DMS79 (cell line): Measurements from ENCODE around the gene HTR3E.
"Not testable (repeated sequence)": the region's sequence is repeated elsewhere in the genome, so short reads cannot be mapped to it uniquely, and the experiment has no call there.

Experiments
- DNase-seq: peaks from one replicate; lab custom pipeline; 2025; lab: John Stamatoyannopoulos, UW

Gene HTR3E, protein sequence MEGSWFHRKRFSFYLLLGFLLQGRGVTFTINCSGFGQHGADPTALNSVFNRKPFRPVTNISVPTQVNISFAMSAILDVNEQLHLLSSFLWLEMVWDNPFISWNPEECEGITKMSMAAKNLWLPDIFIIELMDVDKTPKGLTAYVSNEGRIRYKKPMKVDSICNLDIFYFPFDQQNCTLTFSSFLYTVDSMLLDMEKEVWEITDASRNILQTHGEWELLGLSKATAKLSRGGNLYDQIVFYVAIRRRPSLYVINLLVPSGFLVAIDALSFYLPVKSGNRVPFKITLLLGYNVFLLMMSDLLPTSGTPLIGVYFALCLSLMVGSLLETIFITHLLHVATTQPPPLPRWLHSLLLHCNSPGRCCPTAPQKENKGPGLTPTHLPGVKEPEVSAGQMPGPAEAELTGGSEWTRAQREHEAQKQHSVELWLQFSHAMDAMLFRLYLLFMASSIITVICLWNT

DNA sequence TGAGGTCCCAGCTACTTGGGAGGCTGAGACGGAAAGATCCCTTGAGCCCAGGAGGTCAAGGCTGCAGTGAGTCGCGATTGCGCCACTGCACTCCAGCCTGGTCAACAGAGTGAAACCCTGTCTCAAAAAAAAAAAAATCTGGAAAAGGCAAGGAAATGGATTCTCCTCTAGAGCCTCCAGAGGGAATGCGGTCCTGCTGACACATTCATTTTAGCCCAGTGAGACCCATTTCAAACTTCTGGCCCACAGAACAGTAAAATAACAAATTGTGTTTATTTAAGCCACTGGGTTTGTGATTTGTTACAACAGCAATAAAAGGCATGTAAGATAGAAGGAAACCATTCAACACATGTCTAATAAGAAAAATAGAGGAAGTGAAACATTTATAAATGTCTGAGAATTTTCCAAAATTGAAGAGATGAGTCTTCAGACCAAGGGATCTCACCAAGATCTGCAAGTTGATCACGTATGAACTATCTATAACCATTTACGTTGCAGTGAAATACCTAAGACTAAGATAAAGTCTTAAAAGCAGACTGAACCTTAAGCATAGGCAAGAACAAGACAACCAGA is at the start of gene HTR3E:
TSS of gene HTR3E (plus strand) at position 254 of the 573 bp plus-strand sequence. CDS start 466 bp downstream, outside the sequence.
- DNase-seq = no peak

DNA sequence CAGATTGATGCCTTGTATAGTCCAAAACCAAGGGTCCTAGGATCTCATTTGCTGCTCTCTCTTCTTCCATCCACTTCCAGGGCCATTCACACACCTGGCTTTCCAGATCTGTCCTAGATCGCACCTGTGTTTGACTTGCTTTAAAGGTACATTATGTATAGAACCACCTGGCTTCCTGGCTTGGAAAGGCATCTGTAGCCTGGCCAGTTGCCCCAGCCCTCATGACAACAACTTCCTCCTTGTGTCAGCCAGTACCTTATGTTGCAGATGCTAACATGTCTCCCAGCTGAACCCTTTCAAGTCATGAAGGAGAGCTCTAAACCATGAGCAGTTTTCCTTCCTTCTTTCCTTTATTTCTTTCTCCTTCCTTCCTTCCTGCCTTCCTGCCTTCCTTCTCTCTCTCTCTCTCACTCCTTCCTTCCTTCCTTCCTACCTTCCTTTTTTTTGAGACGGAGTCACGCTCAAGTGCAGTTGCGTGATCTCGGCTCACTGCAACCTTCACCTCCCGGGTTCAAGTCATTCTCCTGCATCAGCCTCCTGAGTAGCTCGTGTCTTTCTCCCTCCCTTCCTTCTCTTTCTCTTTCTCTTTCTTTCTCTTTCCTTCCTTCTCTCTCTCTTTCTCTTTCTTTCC is 46.5 kb upstream of the HTR3E start:
- DNase-seq = no peak

- DNase-seq = no peak
Measured at GRCh38 chr3:184052767-184053166, 44.1 kb upstream of the HTR3E start, which contains the start of gene HTR3C. HTR3C (plus strand) TSS chr3:184053047; CDS start chr3:184053081, 34 bp downstream.

- DNase-seq = no peak
Measured at GRCh38 chr3:184058029-184058428, 38.8 kb upstream of the HTR3E start.

DNA sequence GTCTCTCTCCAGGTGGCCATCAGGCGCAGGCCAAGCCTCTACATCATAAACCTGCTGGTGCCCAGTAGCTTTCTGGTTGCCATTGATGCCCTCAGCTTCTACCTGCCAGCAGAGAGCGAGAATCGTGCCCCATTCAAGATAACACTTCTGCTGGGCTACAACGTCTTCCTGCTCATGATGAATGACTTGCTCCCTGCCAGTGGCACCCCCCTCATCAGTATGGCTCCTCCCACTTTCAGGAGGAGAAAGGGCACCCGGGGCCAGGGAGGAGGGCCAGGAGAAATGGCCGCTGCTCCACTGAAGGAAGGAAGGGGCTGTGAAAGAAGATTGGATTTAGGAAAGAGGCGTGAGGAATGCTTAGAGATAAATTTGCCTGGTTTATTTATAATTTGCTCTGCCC is 37.4 kb upstream of the HTR3E start:
- no peak for DNase-seq

DNA sequence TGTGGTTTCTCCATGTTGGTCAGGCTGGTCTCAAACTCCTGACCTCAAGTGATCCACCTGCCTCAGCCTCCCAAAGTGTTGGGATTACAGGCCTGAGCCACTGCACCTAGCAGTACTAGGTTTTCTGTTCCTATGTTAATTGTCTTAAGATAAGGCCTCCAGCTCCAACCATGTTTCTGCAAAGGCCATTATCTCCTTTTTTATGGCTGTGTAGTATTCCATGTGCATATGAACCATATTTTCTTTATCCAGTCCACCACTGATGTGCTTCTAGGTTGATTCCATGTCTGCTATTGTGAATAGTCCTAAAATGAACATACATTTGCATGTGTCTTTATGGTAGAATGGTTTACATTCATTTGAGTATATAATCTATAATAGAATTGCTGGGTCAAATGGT is 34.2 kb upstream of the HTR3E start:
- DNase-seq = no peak

DNA sequence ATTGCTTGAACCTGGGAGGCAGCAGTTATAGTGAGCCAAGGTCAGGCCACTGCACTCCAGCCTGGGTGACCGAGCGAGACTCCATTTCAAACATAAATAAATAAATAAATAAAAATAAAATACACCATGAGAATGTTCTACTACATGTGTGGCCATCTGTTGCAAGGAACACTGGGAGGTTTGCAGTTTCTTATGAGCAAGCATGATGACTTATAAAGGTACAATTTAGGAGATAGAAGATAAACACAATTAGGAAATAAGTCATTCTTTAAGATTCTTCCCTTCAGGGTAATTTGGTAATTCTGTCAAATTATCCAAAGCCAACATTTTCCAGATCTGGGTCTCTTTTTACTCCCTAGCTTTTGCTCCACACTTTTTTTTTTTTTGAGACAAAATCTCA is 30.7 kb upstream of the HTR3E start:
- DNase-seq = no peak

- DNase-seq = no peak
Measured at GRCh38 chr3:184067573-184068055, 29.2 kb upstream of the HTR3E start.

- DNase-seq = no peak
Measured at GRCh38 chr3:184068344-184068743, 28.5 kb upstream of the HTR3E start.

DNA sequence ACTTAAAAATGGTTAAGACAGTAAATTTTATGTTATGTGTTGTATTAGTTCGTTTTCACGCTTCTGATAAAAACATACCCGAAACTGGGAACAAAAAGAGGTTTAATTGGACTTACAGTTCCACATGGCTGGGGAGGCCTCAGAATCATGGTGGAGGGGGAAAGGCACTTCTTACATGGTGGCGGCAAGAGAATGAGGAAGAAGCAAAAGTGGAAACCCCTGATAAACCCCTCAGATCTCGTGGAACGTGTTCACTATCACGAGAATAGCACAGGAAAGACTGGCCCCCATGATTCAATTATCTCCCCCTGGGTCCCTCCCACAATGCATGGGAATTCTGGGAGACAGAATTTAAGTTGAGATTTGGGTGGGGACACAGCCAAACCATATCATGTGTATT is 25.7 kb upstream of the HTR3E start:
- not testable (repeated sequence) for DNase-seq

- DNase-seq = no peak
Measured at GRCh38 chr3:184073621-184074020, 23.2 kb upstream of the HTR3E start.

DNA sequence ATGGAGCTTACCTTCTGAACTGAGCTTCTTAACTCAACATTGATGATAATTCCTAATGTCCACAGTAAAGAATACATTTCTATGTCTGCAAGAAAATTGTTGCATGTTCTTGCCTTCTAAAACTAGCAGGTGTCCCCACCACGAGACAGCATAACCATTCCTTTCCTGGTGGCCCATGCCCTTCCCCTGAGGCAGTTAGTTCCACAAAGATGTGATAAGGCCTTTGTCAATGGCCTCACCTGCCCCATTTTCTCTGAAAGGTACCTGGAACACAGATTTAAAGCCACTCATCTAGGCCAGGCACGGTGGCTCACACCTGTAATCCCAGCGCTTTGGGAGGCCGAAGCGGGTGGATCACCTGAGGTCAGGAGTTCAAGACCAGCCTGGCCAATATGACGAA is 21.0 kb upstream of the HTR3E start:
- DNase-seq = no peak

GRCh38 chr3:184077881-184078280 is 19.0 kb upstream of the HTR3E start:
- no peak for DNase-seq

DNA sequence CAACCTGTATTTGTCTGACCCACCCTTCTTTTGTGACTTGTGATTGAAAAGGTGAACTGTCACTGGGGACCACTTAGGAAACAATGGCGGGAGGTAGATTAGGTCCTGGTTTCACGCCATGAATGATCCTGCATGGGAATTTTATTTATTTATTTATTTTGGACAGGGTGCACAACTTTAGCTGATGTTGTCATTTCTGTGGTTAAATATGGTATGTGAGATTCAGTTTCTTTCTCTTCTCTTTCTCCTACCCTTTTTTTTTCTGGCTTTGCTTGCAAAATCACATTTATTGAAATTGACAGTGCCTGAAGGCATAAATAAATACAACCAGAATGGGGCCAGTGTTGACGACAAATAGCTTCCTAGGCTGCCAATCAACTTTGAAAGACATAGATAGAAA is 18.0 kb upstream of the HTR3E start:
- DNase-seq = no peak

GRCh38 chr3:184081116-184081830 is 15.6 kb upstream of the HTR3E start:
- DNase-seq = no peak

DNA sequence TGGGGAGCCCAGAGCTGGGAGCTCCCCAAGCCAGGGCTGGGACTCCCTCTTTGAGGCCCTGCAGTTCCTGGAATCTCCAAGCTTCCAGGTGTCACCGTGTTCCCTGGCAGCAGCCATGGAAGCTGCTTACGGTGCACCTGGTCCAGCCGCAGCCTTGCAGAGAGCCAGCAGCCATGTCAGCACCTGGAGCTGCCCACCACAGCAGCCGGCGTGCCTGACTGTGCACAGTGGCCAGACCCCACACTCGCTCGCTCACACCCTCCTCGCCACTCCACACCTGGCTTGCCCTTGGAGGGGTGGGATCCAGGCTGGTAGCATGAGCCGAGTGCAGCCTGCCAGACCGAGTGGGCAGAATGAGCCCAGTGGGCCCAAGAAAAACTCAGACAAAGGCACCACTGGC is 14.8 kb upstream of the HTR3E start:
- DNase-seq = no peak

GRCh38 chr3:184082465-184082864 is 14.4 kb upstream of the HTR3E start:
- DNase-seq = no peak

DNA sequence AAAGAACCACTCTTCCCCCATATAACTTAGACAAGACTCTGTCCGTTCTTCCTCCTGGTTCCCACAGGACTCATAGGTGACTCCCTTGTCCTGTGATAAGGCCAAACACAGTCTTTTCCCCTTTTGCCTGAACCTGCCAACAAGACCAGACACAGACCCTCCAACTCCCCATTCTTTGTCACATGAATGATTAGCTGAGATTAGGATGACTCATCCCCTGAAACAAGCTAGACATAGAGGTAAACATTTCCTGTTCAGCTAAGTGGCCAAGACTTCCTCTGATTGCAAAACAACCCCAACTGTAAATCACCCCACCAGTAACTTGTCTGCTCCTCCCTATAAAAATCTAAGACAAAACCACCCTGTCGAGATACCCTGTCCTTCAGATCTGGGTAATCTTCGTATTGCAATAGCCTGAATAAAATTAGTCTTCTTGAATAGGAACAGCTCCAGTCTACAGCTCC is 11.4 kb upstream of the HTR3E start:
- DNase-seq = no peak

GRCh38 chr3:184092199-184092598 is 4.7 kb upstream of the HTR3E start:
- DNase-seq = no peak

DNA sequence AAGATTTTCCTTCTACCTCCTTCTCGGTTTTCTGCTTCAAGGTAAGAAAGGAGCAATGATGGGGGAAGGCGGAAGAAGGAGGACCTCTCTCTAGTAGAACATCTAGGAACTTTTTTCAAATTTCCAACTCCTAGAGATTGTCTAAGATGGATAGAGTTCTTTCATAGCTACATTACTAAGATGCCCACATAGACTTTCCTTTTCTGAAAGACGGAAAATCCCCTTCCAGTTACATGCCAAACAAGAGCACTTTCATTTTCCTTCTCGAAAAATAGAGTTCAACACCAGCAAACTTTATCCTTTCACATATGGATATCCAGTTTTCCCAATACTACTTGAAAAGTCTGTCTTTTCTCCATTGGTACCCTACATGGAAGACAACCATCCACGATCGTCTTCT is 692 bp downstream of the HTR3E start:
- no peak for DNase-seq

DNA sequence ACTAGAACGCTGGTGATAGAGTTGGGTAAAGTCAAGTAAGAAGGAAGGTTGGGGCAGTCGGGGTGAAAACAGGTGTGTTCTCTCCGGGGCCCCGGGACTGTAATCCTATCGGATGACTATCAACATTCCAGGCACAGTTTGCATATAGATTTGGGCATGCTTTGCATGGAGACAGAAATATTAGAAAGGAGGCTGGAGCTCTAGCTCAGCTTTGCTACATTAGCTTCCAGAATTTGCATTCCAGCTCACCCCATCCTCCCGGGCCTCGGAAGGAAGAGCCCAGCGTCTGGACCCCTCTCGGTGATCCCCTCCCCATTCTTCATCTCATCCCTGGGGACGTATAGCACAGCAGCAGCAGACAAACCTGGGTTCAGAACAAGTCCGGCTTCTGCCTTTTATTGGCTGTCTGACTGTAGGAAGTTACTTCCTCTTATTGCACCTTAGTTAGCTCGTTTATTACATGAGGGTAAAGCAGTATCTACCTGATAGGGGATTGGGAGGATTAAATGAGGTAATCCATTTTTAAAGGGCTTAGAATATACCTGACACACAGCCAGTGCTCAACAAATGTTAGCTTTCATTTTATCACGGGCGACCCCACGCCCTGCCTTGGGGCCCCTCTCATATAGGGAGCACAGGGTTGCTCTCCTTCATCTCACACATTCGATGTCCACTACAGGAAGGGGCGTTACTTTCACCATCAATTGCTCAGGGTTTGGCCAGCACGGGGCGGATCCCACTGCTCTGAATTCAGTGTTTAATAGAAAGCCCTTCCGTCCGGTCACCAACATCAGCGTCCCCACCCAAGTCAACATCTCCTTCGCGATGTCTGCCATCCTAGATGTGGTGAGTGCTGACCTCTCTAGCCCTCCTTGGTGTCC is 3.2 kb downstream of the HTR3E start:
- no peak for DNase-seq
